Muscle layer of duodenum (tissue), 2 donors: ENCODE results near the gene ITPRIPL2.

Experiments
- H3K27ac ChIP-seq: one replicate; pipeline ENCODE4 v1.7.0; 2013; ENCODE audit warnings: mild to moderate bottlenecking, low read length
- H3K27me3 ChIP-seq: one replicate; pipeline ENCODE4 v1.7.0; 2013; ENCODE audit warnings: low read depth, mild to moderate bottlenecking, control low read depth, low read length
- H3K36me3 ChIP-seq, 2 donors: one replicate each; pipeline ENCODE4 v1.7.0; 2013; ENCODE audit warnings: low read length in 2 of 2, control low read depth in 1 of 2, mild to moderate bottlenecking in 1 of 2; ENCODE audit not compliant: insufficient read depth in 2 of 2, control insufficient read depth in 1 of 2
- H3K4me1 ChIP-seq, 2 donors: one replicate each; pipeline ENCODE4 v1.7.0; 2013; ENCODE audit warnings: low read length in 2 of 2, mild to moderate bottlenecking in 2 of 2, control low read depth in 1 of 2, moderate library complexity in 1 of 2; ENCODE audit not compliant: insufficient read depth in 2 of 2, control insufficient read depth in 1 of 2
- H3K4me3 ChIP-seq, 2 donors: one replicate each; pipeline ENCODE4 v1.7.0; 2013; ENCODE audit warnings: low read length in 2 of 2, low read depth in 1 of 2, mild to moderate bottlenecking in 1 of 2
- H3K9me3 ChIP-seq, 2 donors: one replicate each; pipeline ENCODE4 v1.7.0; 2013; ENCODE audit warnings: low read length in 2 of 2, control low read depth in 1 of 2, mild to moderate bottlenecking in 1 of 2; ENCODE audit not compliant: control insufficient read depth in 1 of 2
- donor health status: healthy.

ITPRIPL2 gene

DNA sequence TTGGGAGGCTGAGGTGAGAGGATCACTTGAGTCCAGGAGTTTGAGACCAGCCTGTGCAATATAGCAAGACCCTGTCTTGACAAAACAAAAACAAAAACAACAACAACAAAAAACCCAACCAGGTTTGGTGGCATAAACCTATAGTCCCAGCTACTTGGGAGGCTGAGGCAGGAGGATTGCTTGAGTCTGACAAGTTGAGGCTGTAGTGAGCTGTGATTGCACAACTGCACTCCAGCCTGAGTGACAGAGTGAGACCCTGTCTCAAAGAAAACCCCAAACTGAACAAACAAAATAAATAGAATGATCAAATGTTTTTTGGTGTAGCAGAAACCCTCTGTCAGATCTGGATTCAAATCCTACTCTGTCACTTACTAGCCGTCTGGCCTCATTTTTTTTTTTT is 38.3 kb downstream of the ITPRIPL2 start:
- H3K9me3 ChIP-seq = peaks cover 0 to 10% of the 10 kb centered on the region in 2 donors
- H3K4me3 ChIP-seq = no peak overlapping the region
- no peaks in the 10 kb centered on the region for H3K36me3 ChIP-seq
- no peaks in the 10 kb centered on the region for H3K4me1 ChIP-seq
- H3K27ac ChIP-seq = no peak overlapping the region
- no peaks in the 10 kb centered on the region for H3K27me3 ChIP-seq

DNA sequence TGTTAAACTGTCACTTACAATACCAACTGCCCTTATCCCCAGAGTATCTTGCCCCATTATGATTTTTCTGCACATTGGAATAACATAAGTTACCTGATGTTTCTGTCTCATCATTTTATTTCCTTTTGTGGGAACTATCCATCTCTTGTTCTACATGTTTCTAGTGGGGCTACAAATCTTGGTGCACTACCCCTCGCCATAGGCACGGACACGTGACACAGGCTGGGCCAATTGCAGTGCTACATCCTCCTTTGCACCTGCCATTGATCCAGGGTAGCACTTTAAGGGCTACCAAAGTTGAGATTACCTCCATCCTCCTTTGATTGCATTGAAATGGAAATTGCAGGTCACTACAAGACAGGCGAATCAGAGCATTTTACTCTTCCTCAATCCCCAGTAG is 40.1 kb downstream of the ITPRIPL2 start:
- no peaks in the 10 kb centered on the region for H3K36me3 ChIP-seq
- no peak overlapping the region for H3K4me3 ChIP-seq
- H3K4me1 ChIP-seq = no peaks in the 10 kb centered on the region

DNA sequence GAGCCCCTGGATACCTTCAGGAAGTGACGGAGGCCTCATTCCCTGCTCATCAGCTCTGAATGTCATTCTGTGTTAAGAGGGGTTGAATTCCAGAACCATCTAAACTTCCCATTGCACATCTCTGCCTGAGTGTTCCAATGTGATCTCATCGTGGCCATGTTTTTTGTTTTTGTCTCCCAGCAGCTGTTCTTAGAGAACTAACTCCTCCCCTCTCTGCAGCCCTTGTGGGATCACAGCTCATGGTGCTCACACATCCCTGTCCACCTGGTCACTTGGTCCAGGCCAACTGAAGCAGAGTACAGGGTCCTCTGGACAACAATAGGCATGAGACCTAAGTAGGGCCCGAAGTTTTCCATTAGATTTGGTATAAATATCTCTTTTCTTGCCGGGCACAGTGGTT is 48.3 kb downstream of the ITPRIPL2 start:
- Histone ChIP-seq H3K36me3 (no peaks in the 10 kb centered on the region), H3K4me3 (no peak overlapping the region), H3K27ac (no peak overlapping the region), H3K4me1 (no peaks in the 10 kb centered on the region), H3K9me3 (no peaks in the 10 kb centered on the region), H3K27me3 (no peaks in the 10 kb centered on the region)

More for the DNA sequence above, 40.1 kb downstream of the ITPRIPL2 start:
- Histone ChIP-seq H3K27ac (no peak overlapping the region), H3K9me3 (peaks cover 0 to 6% of the 10 kb centered on the region in 2 donors), H3K27me3 (no peaks in the 10 kb centered on the region)

DNA sequence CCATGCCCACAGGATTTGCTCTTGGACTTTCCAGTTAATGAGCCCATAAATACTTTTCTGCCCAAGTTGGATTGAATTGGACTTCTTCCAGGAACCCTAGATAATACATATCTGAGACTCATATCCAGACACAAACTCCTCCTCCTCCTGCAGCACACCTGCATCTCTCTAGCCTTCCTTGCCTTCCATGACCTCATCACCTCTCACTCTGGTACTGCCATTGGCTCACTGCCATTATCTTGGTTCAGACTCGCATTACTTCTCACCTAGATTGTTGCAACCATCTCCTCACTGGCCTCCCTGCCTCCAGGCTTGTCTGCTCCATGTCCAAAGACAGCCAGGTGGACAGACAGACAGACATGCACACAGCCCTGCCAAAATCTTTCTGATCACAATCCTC is 49.5 kb downstream of the ITPRIPL2 start:
- Histone ChIP-seq H3K9me3 (no peaks in the 10 kb centered on the region), H3K27me3 (no peaks in the 10 kb centered on the region), H3K4me3 (no peak overlapping the region), H3K4me1 (peaks cover 0 to 8% of the 10 kb centered on the region in 2 donors), H3K27ac (no peak overlapping the region), H3K36me3 (no peaks in the 10 kb centered on the region)

DNA sequence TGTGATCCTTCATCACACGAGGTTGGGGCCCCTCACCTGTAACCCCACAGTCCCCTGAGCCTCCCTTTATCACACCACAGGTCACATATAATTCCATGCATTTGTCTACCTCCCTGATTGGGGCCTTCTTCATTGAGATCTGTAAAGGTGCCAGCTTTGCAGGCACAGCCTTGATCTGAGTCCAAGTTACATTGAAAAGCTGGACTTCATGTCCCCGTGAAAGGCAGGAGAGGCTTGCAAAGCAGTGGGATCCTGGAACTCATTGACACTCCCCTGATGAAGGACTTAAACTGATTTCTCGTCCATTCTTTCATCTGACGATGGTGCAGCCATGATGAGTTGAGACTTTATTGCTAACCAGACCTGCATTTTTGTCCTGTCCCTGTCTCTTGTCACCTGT is 50.5 kb downstream of the ITPRIPL2 start:
- peaks cover 0 to 16% of the 10 kb centered on the region in 2 donors for H3K4me1 ChIP-seq
- no peaks in the 10 kb centered on the region for H3K27me3 ChIP-seq
- H3K27ac ChIP-seq = no peak overlapping the region
- H3K36me3 ChIP-seq = no peaks in the 10 kb centered on the region
- H3K4me3 ChIP-seq = no peak overlapping the region
- no peaks in the 10 kb centered on the region for H3K9me3 ChIP-seq

DNA sequence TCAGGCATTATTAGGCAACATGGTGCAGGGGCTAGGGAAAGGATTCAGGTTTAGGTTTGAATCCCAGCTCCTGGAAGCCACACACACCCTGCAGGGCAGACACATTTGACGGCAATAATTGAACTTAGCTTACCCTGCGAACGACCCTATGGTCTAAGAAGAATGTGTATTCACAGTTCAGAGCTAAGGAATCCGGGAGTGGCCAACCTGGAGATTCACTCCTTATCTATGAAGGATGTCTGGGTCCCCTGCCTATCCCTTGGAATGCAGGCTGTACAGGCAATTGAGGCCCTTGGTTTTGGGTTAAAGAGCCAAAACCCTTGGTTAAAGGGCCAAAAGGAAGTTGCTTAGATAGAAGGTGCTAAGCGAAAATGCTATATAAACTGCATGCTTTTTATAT is 51.3 kb downstream of the ITPRIPL2 start:
- H3K27ac ChIP-seq = no peak overlapping the region
- H3K36me3 ChIP-seq = no peaks in the 10 kb centered on the region
- no peaks in the 10 kb centered on the region for H3K9me3 ChIP-seq
- H3K4me1 ChIP-seq = peaks cover 0 to 16% of the 10 kb centered on the region in 2 donors
- no peak overlapping the region for H3K4me3 ChIP-seq
- H3K27me3 ChIP-seq = no peaks in the 10 kb centered on the region

DNA sequence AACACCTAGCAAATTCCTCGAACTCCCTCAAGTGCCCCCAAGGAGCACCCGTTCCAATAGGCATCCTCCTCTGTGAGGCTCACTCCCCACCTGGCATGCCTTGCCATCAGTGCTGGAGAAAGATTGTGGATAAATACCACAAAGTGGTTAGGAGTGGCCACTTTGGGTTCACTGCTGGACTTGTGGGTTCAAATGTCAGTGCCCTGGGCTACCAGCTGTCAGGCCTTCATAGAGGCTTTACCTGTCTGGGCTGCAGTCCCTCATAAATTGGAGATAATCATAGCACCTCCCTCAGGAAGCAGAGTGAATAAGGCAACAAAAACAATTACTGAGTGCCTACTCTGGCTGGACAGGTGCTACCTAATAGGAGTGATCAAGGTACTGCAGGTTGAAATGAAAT is 52.7 kb downstream of the ITPRIPL2 start:
- Histone ChIP-seq H3K27ac (no peak overlapping the region), H3K4me3 (no peak overlapping the region), H3K9me3 (no peaks in the 10 kb centered on the region), H3K36me3 (no peaks in the 10 kb centered on the region), H3K4me1 (peaks cover 0 to 16% of the 10 kb centered on the region in 2 donors), H3K27me3 (no peaks in the 10 kb centered on the region)

DNA sequence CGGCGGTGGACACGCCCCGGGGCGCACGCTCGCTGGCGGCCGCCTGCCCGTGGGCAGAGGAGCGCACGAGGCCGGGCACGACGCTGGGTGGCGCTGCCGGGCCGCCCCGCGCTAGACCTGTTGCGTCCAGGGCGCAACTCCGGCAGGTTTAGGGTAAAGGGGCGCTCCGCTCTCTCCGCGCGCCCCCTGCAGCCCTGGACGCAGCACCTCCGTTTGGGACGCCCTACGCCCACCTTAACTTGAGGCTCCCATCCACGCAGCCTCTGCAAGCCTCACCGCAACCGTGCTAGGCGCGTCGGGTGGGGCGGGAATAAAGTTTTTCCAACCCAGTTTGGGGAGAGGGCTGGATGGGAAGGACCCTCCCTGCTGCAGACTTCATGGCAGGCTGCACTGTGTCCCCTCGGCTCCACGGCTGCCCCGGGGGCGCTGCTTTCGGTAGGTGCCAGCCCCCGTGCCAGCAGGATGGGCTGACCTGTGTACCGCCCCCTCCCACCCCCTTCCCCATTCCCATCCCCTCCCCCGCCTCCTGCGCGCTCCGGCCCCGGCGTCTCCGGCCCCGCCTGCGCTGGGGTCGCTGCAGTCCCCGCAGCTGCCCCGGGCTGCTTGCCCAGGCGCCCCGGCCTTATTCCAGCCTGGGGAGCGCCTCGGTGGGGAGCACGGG is 54.1 kb downstream of the ITPRIPL2 start, which contains the start of gene SYT17:
Gene SYT17, plus strand, starts transcription at position 531 of the 661 bp plus-strand sequence. CDS start 407 bp downstream, outside the sequence.
- peak within 1 kb of the TSS; percentile 42 to 69 for H3K4me3 ChIP-seq
- H3K9me3 ChIP-seq = no peaks in the 10 kb centered on the region
- no peaks in the 10 kb centered on the region for H3K36me3 ChIP-seq
- H3K4me1 ChIP-seq = peaks cover 0 to 16% of the 10 kb centered on the region in 2 donors
- no peaks in the 10 kb centered on the region for H3K27me3 ChIP-seq
- H3K27ac ChIP-seq = no peak within 1 kb of the TSS

DNA sequence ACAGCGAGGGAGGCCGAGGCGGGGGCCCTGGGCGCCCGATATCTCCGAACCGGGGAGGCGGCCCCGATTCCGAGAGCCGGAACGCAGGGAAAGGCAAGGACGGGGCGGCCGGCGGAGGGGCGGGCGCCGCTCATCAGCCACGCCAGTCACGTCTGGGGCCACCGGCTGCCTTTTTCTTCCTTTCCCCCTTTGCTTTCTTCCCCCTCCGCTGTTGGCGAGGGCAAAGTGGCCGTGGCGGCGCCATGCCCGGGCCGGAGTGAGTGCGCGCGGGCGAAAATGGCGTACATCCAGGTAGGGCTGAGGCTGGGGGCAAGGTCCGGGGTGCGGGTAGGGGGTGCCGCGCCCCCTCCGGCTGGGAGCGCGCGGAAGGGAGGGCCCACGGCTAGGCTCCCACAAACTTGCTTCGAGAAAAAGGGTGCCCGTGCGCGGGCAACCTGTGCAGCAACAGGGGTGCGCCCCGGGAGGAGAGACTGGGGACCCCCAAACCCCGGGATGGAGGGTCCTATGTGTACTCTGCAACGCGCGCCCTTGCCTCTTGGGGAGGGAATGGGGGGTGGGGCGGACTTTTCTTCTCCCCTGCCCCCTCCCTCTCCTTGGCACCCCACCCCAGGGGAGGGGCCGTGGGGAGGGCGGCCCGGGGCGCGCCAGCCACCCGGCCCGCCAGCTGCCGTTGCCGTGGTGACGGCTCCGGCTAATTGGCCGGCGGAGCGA is 54.8 kb downstream of the ITPRIPL2 start:
- Histone ChIP-seq H3K27ac (no peak overlapping the region), H3K27me3 (no peaks in the 10 kb centered on the region)

DNA sequence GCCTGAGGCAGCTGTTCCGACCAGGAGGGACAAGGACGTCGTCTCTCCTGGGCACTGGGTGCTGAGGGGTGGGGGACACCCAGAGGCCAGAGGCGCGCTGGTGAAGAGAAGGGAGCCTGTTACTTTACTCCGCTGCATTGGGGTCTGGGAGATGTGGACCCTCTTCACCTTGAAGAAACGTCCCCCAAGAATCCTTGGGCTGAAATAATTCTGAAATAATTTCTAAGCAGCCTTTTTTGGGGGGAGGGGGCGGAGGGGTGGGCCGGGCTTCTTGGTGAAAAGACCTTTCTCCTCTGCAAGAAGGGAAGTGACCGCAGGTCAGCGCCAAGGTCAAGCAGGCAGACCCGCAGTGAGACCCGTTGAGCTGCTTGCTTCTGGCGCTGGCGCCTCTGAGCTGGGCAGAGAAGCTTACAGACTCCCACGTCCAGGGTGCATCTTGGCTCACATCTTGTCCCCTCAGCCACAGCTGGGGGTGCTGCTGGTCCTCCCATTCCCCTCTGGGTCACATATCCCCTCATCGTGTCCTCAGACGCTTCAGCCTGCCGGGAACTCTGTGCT is 55.4 kb downstream of the ITPRIPL2 start:
- Histone ChIP-seq H3K4me3 (peak overlapping the region in 1 of 2 donors; percentile 69), H3K27me3 (no peaks in the 10 kb centered on the region)

More for the DNA sequence above, 54.8 kb downstream of the ITPRIPL2 start:
- H3K4me3 ChIP-seq = peak overlapping the region in 1 of 2 donors; percentile 69
- no peaks in the 10 kb centered on the region for H3K36me3 ChIP-seq
- peaks cover 0 to 16% of the 10 kb centered on the region in 2 donors for H3K4me1 ChIP-seq
- no peaks in the 10 kb centered on the region for H3K9me3 ChIP-seq

DNA sequence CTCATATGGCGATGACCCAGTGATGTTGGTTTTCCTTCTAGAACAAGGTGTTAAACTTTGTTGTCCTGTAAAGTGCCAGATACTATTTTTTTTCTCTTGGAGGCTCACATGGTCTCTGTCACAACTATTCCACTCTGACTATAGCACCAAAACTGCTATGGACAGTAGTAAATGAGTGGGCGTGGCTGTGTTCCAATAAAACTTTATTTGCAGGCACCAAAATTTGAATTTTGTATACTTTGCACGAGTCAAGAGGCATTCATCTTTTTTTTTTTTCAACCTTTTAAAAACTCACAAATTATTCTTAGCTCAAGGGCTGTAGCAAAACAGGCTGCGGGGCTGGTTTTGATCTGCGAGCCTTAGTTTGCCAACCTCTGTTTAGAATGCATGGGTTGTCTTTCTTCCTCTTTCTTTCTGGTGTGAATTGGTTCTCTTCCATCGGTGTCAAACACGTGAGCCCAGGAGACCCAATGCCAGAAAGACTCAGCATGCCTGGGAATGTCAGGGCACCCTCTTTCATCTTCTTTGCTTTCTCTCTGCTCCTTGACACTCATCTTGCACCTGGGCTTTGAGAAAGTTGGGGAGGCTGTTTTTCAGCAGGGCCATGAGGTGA is 56.4 kb downstream of the ITPRIPL2 start:
- H3K4me3 ChIP-seq = no peak overlapping the region
- H3K27me3 ChIP-seq = no peaks in the 10 kb centered on the region
- no peak overlapping the region for H3K27ac ChIP-seq
- H3K4me1 ChIP-seq = peaks cover 0 to 16% of the 10 kb centered on the region in 2 donors
- no peaks in the 10 kb centered on the region for H3K36me3 ChIP-seq
- H3K9me3 ChIP-seq = no peaks in the 10 kb centered on the region

More for the DNA sequence above, 55.4 kb downstream of the ITPRIPL2 start:
- H3K27ac ChIP-seq = no peak overlapping the region
- no peaks in the 10 kb centered on the region for H3K9me3 ChIP-seq
- peaks cover 0 to 16% of the 10 kb centered on the region in 2 donors for H3K4me1 ChIP-seq
- no peaks in the 10 kb centered on the region for H3K36me3 ChIP-seq
